ENCODE data around the gene TMSB10.
"Not testable (repeated sequence)": the region's sequence is repeated elsewhere in the genome, so short reads cannot be mapped to it uniquely, and the experiment has no call there.

TMSB10 gene

DNA sequence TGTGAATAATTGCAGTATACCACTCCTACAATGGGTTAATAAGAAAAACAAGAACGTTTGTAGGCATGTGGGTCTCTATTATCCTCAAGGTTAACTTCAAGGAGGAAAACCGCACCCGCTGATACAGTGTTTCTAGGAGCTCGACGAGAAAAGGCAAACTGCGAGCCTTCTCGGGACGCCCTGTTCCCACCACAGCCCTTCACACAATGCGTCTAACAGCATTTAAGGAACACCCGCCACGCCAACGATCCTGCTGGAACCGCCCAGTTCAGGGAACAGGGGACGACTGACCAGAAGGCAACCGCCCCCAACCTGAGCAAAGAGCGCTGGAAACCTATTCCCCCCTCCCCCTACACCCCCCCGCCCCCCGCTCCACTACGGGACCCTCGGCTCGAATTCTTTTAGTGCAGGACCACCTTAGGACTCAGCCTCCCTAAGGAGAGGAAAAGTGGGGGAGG is 710 bp upstream of the TMSB10 start:
- DNase-seq, result no peak

- DNase-seq, result peak; percentile 60 to 75
Observed at GRCh38 chr2:84906108-84906899, 848 bp downstream of the TMSB10 start.

DNA sequence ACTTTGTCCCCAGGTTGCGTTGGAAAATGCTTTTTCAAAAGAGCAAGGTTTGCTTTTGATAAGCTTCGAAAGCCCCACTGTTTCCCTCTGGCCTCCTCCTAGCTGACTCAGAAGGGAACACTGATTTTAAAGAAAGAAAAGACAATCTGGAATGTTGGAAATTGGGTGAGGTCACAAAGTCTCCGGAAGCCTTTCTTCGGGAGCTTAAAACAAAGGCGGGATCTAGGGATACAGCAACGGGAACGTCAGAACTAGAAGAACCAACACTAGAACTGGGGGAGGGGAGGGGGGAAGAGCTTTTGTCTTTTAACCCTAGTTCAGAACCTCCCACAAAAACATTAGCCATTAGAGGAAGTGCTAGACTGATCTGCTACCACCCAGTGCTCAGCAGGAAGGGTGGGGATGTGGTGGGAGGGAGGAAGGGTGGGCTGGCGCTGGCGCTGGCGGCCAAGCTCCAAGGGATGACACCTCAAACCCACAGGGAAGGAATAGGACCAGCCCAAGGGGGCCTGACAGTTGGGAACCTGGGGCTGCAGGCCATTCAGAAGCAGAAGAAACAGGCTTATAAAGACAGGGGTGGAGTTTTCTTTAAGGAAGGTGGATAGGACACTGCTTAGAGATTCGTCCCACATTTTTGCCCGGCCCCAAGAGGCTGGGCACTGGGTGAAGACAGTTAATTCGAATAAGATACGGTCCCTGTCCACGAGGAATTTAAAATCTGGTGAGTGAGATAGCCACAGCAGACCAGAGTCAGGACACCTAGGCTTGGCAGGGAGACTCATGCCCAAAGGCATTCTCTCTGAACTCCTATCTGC is 1.7 kb downstream of the TMSB10 start:
- peak in 1 of 2 donors; percentile 44 for DNase-seq

DNA sequence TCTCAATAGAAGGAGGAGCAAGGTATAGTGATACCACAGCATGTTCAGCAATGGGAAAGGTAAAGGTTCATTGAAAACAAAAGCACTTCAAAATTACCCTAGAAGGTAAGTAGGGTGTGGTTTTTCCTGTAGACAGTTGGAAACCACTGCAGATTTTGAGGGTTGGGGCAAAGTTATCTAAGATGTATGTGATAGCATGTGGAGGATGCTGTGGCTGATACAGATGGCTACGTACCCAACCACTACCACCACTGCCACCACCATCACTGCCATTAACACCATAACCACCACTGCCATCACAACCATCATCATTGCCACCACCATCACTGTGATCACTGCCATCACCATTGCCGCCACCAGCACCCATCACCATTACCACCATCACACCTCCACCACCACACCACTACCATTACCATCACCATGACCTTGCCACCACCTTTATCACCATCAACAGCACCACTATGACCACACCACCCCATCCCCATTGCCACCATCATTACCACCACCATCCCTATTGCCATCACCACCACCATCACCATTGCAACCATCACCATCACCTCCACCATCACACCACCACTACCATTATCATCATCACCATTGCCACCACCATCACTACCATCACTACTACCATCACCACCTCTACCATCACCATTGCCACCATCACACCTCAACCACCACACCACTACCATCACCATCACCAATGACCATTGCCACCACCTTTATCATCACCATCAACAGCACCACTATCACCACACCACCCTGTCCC is 3.7 kb downstream of the TMSB10 start:
- no peak for DNase-seq

DNA sequence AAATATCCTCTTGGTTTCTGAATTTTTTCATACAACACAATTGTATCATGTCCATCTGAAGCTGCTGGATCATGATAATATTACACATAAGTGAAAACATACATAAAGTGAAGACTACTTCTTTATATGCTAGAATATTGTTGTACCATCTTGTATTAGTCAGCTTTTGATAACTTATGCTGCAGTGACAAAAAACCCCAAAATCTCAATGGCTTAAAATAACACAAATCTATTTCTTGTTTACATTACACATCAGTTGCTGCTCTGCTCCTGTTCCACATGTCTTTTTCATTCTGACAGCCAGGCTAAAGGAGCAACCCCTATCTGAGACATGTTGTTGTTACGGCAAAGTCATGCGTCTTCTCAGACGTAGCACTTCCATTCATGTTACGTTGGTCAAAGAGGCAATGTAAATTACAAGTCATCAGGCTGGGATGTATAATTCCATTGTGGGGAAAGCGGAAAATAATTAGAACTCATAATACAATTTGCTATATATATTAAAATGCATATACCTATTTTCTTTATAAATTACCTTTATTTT is 5.8 kb downstream of the TMSB10 start:
- no peak for DNase-seq

GRCh38 chr2:84912984-84913383 is 7.5 kb downstream of the TMSB10 start:
- DNase-seq, result no peak

GRCh38 chr2:84914334-84914733 is 8.9 kb downstream of the TMSB10 start:
- no peak for DNase-seq

GRCh38 chr2:84915675-84916074 is 10.2 kb downstream of the TMSB10 start:
- DNase-seq, result not testable (repeated sequence)

DNA sequence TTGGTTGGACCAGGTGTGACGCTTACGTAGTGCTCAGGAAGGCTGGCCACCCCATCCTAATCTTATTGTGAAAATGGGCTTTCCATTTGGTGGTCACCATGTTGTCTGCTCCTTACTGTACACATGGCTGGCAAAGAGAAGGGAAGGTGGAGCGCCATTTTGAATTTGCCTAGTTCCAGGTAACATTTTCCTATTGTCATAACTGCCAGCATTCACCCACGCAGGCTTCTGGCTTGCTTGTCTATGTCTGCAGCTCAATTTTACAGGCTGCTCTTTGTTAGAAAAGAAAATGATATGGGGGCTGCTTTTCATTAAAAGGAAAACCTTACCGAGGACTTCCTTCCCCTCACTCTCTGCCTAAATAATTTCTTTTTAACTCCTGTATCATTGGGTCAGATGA is 12.4 kb downstream of the TMSB10 start:
- not testable (repeated sequence) for DNase-seq

GRCh38 chr2:84918430-84918829 is 13.0 kb downstream of the TMSB10 start:
- no peak for DNase-seq

GRCh38 chr2:84919885-84920580 is 14.6 kb downstream of the TMSB10 start:
- peak; percentile 68 to 76 for DNase-seq

DNA sequence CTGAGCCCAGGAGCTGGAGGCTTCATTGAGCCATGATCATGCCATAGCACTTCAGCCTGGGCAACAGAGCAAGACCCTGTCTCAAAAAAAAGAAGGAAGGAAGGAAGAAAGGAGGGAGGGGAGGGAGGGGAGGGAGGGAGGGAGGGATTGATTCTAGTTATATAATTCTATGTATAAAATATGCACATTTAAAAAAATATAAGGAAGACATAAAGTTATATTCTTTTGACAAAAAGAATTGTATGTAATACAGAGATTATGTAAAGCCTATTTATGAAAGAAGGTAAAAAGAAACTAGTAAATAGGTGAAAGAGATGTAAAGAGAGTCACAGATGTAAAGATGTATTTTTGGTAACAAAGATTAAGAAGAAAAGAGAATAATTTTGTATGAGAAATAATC is 17.6 kb downstream of the TMSB10 start:
- DNase-seq, result no peak

DNA sequence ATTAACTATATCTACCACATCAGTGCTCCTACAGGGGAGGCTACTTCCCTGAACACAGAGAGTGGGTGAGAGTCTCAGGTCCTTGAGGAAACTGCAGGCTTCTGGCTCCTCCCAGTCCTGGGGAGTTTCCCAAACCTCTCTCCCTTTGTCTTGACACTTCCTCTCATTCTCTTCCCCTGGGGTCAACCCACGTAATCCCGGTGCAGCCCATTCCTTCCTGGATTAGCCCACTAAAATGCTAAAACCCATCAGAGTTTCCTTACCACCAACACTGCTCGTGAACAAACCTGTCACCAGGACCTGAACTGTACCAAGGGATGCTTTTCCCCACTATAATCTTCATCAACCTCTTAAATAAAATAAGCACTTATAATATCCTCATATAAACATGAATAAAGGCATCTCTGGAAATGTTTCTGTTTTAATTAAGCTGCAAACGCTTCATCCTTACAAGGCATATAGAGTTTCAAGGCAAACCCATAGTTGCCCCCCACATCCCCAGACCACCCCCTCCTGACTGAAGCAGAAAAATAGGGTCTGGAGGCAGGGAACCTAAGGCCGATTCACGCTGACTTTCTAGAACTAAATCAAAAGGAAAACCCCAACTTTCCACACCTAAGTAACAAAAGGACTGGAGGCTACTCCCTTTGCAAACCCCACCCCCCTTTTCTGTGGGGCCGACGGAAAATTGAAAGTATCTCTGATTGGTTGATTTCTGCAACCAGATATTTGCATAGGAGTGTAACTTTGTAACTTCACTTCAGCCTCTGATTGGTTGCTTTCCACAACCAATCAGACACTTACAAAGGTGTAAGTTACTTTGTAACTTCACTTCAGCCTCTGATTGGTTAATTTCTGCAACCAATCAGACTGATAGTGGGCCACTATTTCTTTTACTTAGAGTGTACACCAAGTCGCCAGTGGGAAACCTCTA is 19.0 kb downstream of the TMSB10 start:
- DNase-seq, result peak; percentile 47 to 49

GRCh38 chr2:84925336-84925723 is 19.9 kb downstream of the TMSB10 start:
- DNase-seq, result no peak

DNA sequence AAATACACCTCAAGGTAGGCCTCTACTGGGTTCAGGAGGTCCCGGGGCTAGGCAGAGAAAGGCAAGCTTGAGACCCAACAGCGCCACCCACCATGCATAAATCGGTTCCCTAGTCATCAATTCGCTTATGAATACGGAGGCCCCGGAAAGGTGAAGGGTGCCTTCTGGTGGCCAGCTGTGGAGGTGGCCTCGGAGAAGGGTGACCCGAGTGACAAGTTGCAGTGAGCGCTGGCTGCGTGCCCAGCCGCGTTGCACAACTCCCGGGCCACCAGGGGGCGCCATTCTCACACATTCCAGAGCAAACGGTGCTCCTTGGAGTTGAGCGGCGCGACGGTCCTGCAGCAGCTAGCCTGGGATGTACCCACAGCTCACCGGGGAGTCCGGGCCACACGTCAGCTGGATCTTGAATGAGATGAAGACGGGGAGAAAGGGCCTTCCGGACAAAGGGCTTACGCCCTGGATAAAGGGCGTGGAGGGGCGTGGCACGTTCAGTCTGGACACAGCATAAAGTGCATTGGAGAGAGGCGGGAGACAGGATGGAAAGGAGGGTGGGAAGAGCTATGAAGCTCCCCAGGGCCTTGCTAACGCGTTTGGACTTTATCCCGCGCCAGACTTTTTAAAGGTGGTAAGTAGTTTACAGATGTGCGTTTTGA is 20.4 kb downstream of the TMSB10 start:
- DNase-seq, result peak; percentile 99

DNA sequence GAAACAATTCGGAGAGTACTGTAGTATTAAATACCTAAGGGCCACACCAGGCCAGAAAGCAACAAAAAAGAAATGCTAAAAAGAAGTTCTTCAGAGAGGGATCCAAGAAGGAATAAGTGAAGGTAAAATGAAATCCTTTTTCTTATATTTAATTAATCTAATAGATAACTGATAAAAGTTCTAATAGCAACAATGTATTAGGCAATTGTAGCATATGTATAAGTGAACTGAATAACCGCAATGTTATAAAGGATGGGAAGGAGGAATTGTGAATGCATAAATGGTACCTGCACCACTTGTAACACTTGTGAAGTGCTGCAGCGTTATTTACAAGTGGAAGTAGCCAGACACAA is 21.8 kb downstream of the TMSB10 start:
- DNase-seq, result no peak

DNA sequence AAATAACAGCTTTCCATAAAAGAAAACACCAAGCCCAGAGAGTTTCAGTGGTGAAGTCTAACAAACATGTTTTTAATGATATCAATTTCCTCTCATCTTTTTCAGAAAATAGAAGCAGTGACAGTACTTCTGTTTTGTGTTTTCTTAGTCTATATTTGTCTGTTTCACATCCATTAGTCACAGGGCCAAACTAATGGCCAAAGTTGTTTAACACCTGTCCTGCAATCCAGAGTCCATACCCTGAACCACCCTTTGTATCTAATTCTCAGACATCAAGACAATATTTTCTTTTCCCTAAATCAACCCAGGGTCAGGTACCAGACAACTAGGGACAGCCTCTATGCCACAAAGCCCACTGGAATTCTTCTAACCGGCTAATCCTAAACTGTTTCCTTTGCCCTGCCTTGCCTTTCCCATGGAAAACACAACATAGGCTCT is 25.9 kb downstream of the TMSB10 start:
- DNase-seq, result no peak

DNA sequence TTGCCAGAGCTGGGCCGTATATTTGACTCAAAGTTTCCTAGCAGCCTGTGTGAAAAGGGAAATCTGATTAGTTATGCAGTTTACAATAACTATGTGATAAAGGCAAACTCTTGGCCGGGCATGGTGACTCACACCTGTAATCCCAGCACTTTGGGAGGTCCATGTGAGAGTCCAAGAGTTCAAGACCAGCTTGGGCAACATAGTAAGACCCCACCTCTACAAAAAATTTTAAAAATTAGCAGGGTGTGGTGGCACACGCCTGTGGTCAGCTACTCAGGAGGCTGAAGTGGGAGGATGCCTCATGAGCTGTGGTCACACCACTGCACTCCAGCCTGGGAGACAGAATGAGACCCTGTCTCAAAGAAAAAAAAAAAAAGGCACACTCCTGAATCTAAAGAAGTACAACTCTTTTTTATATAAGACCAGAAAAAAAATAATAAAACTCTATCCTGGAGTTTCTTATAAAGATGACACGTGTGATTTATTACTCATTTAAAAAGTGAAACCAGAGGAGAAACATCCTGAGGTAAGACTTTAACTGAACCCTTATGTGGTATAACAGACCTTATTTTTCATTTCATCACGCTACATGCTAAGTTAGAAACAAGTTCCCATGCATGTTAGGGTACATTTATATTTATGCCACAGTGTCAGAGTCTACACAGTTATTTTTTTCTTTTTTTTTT is 32.9 kb downstream of the TMSB10 start:
- DNase-seq, result peak; percentile 59 to 65

DNA sequence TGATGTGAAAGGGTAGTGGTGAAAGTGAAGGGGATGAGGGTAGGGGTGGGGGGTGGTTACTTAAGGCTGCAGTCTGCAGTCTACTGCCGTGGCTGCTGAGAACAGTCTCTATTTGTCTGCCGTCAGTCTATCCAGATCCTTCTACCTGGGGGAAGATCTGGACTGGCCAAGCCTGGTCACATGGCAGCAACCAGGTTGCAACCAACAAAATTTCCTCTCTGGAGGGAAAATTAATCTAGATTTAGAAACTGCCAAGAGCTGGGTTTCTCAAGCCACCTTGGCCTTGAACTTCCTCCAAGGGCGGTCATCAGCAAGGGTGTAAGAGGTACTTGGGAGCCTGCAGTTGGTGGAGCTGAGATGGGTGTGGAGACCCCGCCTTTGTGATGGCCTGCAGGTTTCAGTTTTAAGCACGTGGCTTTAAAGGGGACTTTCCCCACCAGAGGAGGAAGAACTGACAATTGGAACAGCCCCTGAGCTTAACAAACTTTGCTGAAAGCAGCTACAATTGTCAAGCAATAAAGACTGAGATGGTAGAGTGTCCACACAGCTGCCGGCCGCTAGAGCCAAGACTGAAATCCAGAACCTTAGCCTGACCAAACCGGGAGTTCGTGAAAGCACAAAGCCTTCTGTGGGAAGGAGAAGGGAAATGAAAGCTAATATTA is 34.1 kb downstream of the TMSB10 start:
- DNase-seq, result peak; percentile 70 to 75

GRCh38 chr2:84940088-84940470 is 34.6 kb downstream of the TMSB10 start:
- no peak for DNase-seq
